ENCODE measurements around the gene PCDHB15.

GRCh38 chr5:141272906-141273305 lies 27.7 kb downstream of the PCDHB15 start:
- no peak for TF ChIP-seq POLR2AphosphoS5 (IDR thresholded peaks at IDR 0.05)
- no peak for TF ChIP-seq POLR2A (IDR thresholded peaks at IDR 0.05)
- no peak for TF ChIP-seq CTCF (IDR thresholded peaks at IDR 0.05)
- no peak for TF ChIP-seq EP300 (IDR thresholded peaks at IDR 0.05)
